Measurements from ENCODE around the gene TBC1D5.

DNA sequence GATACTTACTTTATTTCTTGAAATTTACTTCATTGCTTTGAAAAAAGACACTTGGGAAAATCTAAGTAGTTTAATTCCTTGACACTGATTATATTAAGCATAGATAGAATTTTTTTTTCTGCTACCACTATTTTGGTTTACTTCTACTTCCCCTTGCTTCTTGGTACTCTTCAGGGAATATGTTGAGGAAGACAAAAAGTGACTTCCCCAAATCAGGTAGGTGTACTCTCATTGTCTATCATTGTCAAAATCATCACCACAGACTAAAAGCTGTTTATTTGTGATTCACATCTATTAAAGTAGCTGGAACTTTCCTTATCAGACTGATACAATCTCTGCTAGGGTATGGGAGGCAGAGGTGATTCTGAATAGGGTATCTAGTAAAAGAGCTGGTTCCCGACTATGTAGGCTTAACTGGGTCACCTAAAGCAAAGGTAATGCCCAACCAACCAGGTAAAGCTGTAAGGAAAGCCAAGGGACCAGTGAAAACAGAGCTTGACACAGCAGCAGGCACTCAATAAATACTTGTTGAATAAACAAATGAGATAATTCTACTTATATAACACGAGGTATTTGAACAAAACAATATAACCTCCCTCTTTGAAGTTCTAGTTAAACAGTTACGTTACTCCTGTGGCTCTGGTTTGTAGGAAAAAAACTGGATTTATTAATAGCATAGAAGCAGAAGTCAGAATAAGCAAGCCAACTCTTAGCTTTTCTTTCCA lies 510.7 kb downstream of the TBC1D5 start:
- TF ChIP-seq, protein P1, sequence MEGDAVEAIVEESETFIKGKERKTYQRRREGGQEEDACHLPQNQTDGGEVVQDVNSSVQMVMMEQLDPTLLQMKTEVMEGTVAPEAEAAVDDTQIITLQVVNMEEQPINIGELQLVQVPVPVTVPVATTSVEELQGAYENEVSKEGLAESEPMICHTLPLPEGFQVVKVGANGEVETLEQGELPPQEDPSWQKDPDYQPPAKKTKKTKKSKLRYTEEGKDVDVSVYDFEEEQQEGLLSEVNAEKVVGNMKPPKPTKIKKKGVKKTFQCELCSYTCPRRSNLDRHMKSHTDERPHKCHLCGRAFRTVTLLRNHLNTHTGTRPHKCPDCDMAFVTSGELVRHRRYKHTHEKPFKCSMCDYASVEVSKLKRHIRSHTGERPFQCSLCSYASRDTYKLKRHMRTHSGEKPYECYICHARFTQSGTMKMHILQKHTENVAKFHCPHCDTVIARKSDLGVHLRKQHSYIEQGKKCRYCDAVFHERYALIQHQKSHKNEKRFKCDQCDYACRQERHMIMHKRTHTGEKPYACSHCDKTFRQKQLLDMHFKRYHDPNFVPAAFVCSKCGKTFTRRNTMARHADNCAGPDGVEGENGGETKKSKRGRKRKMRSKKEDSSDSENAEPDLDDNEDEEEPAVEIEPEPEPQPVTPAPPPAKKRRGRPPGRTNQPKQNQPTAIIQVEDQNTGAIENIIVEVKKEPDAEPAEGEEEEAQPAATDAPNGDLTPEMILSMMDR (conservative IDR thresholded peaks at IDR 0.05; ENCODE audit: low read depth, low read length): no peak
- TF ChIP-seq RAD21 (IDR thresholded peaks at IDR 0.05; ENCODE audit: low read length) (no peak), SMC3 (IDR thresholded peaks at IDR 0.05; ENCODE audit: low read depth, low read length) (no peak), POLR2A (IDR thresholded peaks at IDR 0.05; ENCODE audit: low read depth, low read length) (no peak), MAZ (IDR thresholded peaks at IDR 0.05; ENCODE audit: borderline replicate concordance, low read depth, low read length) (no peak), CHD1 (IDR thresholded peaks at IDR 0.05; ENCODE audit: low read depth, low read length) (no peak)

All from IMR-90 (cell line).